GM12878 (cell line): ENCODE measurements around the gene RAB6B. TPM values are rescaled to one million over a fixed set of nuclear protein-coding genes. Genes with fewer than 3 reads are reported as not detected.

ENCODE experiments used
- ATAC-seq: fragments of 200-7000 bp; cut with Tn5 transposase; 3 replicates; pipeline ENCODE4 v1.9.1; 2020; ENCODE audit warnings: mild to moderate bottlenecking, moderate library complexity
- BruUV-seq: library from RNA; stranded (reverse); fragments of 400-500 nt; replicated peaks from 2 replicates; lab custom pipeline; 2021; lab: Mats Ljungman, UMichigan
- CTCF ChIA-PET: fragments of 300-600 bp; sonication (Branson Sonifier 250); formaldehyde crosslinking; extraction: SDS; loops from one replicate; lab custom pipeline; 2021; ENCODE audit warnings: inconsistent platforms; lab: Yijun Ruan, JAX
- POLR2A ChIA-PET: fragments of 350-600 bp; formaldehyde crosslinking; extraction: SDS; loops from one replicate; lab custom pipeline; 2021; ENCODE audit warnings: inconsistent platforms; lab: Charles Lee
- RAD21 ChIA-PET: fragments of 300-600 bp; sonication (Branson Sonifier 250); formaldehyde crosslinking; loops from one replicate; lab custom pipeline; 2023; ENCODE audit warnings: antibody characterized with exemption; ENCODE audit not compliant: unreplicated experiment; lab: Charles Lee
- SMC1A ChIA-PET: fragments of 300-600 bp; sonication (Branson Sonifier 250); formaldehyde crosslinking; loops from one replicate; lab custom pipeline; 2023; ENCODE audit not compliant: unreplicated experiment, uncharacterized antibody; lab: Charles Lee
- DNase-seq: peaks from one replicate; pipeline ENCODE4 v3.0.0-alpha.2; 2011; ENCODE audit warnings: low read depth, low spot score
- FAIRE-seq: peaks from 3 replicates; lab custom pipeline; 2011; peaks lifted over from hg19 to GRCh38; lab: Jason Lieb, UNC
- H2AFZ ChIP-seq: 2 replicates; pipeline ENCODE4 v1.6.0; 2011; ENCODE audit warnings: low read depth, low read length, control low read depth; ENCODE audit not compliant: control insufficient read depth
- H3K27ac ChIP-seq: 2 replicates; pipeline ENCODE4 v1.5.1; 2011; ENCODE audit warnings: control low read depth; ENCODE audit not compliant: control insufficient read depth, insufficient read depth
- H3K27me3 ChIP-seq, 2 experiments: replicated peaks in 1 of 2; 2 replicates each; pipeline versions ENCODE4 v1.6.0 to v1.6.1; 2011; ENCODE audit warnings: low read length in 1 of 2; ENCODE audit not compliant: control insufficient read depth in 2 of 2, insufficient read depth in 2 of 2
- H3K36me3 ChIP-seq, 2 experiments: 2 replicates each; pipeline ENCODE4 v1.5.1; 2011; ENCODE audit warnings: low read length in 1 of 2; ENCODE audit not compliant: control insufficient read depth in 2 of 2, insufficient read depth in 2 of 2
- H3K4me1 ChIP-seq: 2 replicates; pipeline ENCODE4 v1.6.1; 2011; ENCODE audit warnings: mild to moderate bottlenecking, low read length, moderate library complexity, mixed read lengths; ENCODE audit not compliant: control insufficient read depth, insufficient read depth
- H3K4me2 ChIP-seq: 2 replicates; pipeline ENCODE4 v1.6.0; 2011; ENCODE audit warnings: control low read depth; ENCODE audit not compliant: control insufficient read depth, insufficient read depth
- H3K4me3 ChIP-seq: fragments of 200-600 bp; sonication (generic); 2 replicates; pipeline ENCODE4 v1.5.1; 2016
- H3K79me2 ChIP-seq: 2 replicates; pipeline ENCODE4 v1.6.0; 2011; ENCODE audit warnings: low read length; ENCODE audit not compliant: control insufficient read depth, insufficient read depth
- H3K9ac ChIP-seq: 2 replicates; pipeline ENCODE4 v1.8.0; 2011; ENCODE audit warnings: low read length, control low read depth, mixed read lengths; ENCODE audit not compliant: control insufficient read depth, insufficient read depth
- H3K9me3 ChIP-seq: replicated peaks from 3 replicates; pipeline ENCODE4 v1.5.1; 2011; ENCODE audit warnings: mild to moderate bottlenecking, low read length; ENCODE audit not compliant: control insufficient read depth, insufficient read depth
- H4K20me1 ChIP-seq: 2 replicates; pipeline ENCODE4 v1.6.0; 2011; ENCODE audit not compliant: control insufficient read depth, insufficient read depth
- DPF2 ChIP-seq: fragments of 450-650 bp; IDR thresholded peaks from 2 replicates; pipeline ENCODE4 v1.6.1; 2017; ENCODE audit warnings: mild to moderate bottlenecking
- E2F4 ChIP-seq: IDR thresholded peaks from 2 replicates; pipeline ENCODE4 v1.6.1; 2012; ENCODE audit warnings: low read depth, low read length, improper control_type of control experiment
- HDGF ChIP-seq: fragments of 450-650 bp; IDR thresholded peaks from 2 replicates; pipeline ENCODE4 v1.6.1; 2016; ENCODE audit warnings: antibody characterized with exemption
- IKZF1 ChIP-seq: fragments of 450-650 bp; conservative IDR thresholded peaks from 2 replicates; pipeline ENCODE4 v1.6.1; 2017; ENCODE audit warnings: antibody characterized with exemption, mild to moderate bottlenecking
- IKZF2 ChIP-seq, 2 experiments: fragments of 450-650 bp; IDR thresholded peaks; 2 replicates each; pipeline ENCODE4 v1.6.1; 2017; ENCODE audit warnings: mild to moderate bottlenecking in 2 of 2, moderate library complexity in 2 of 2
- IRF5 ChIP-seq: fragments of 450-650 bp; IDR thresholded peaks from 2 replicates; pipeline ENCODE4 v1.6.1; 2017; ENCODE audit warnings: borderline replicate concordance
- NFIC ChIP-seq: IDR thresholded peaks from 2 replicates; pipeline ENCODE4 v1.6.1; 2012; ENCODE audit warnings: low read depth, mild to moderate bottlenecking, inconsistent platforms, low read length, moderate library complexity
- RAD51 ChIP-seq: fragments of 450-650 bp; IDR thresholded peaks from 2 replicates; pipeline ENCODE4 v1.6.1; 2016; ENCODE audit warnings: moderate library complexity, mild to moderate bottlenecking, inconsistent platforms
- RELB ChIP-seq: fragments of 450-650 bp; IDR thresholded peaks from 2 replicates; pipeline ENCODE4 v1.6.1; 2017; ENCODE audit warnings: low read depth, mild to moderate bottlenecking, moderate library complexity
- WGBS: methylation state at CpG from one replicate; pipeline ENCODE4 v1.1.6; 2016; ENCODE audit warnings: low lambda C conversion rate; ENCODE audit not compliant: insufficient replicate concordance, insufficient coverage; ENCODE audit errors: missing lambda C conversion rate; 5-methylcytosine and 5-hydroxymethylcytosine counted together
- in situ Hi-C: fragments of 300-500 bp; cut with MboI; formaldehyde crosslinking; loops from 9 replicates; pipeline ENCODE4 v1.14.3; 2018; ENCODE audit warnings: mixed read lengths
- intact Hi-C: fragments of 100-400 bp; cut with micrococcal nuclease; formaldehyde crosslinking; loops from one replicate; pipeline ENCODE4 v1.14.2; 2022; ENCODE audit not compliant: unreplicated experiment
- polyA plus RNA-seq, 11 experiments: library from polyadenylated mRNA; depleted of rRNA in 4 of 11; unstranded in 6 of 11; stranded (reverse) in 5 of 11; fragments of >200 nt; fragmentation: Nextera tagmentation in 4 of 11; fragmentation: Illumina TruSeq in 1 of 11; extraction: Ambion mirVana in 4 of 11; extraction: Trizol in 1 of 11; gene quantifications; 1 replicate in 1 of 11; 2 replicates in 10 of 11; pipeline versions ENCODE4 v1.2.1 to v1.2.3, GENCODE V29; 2011 to 2016; ENCODE audit warnings: inconsistent platforms in 2 of 11, missing spikeins in 2 of 11, low read depth in 1 of 11
- total RNA-seq, 4 experiments: library from RNA; depleted of rRNA in 3 of 4; stranded (reverse); fragments of >200 nt in 3 of 4; fragmentation: Illumina TruSeq in 1 of 4; extraction: Trizol in 1 of 4; gene quantifications; 2 replicates each; pipeline versions ENCODE4 v1.2.1 to v1.2.3, GENCODE V29; 2013 to 2021
- TF ChIP-seq, protein P1 (sequence below): fragments of 450-650 bp; IDR thresholded peaks from 2 replicates; pipeline ENCODE4 v1.6.1; 2016; ENCODE audit warnings: mild to moderate bottlenecking
- TF ChIP-seq, protein P2 (sequence below): fragments of 450-650 bp; IDR thresholded peaks from 2 replicates; pipeline ENCODE4 v1.6.1; 2017; ENCODE audit warnings: mild to moderate bottlenecking, moderate library complexity
- TF ChIP-seq, protein P3 (sequence below): fragments of 450-650 bp; IDR thresholded peaks from 2 replicates; pipeline ENCODE4 v1.6.1; 2014; ENCODE audit warnings: mild to moderate bottlenecking

RAB6B gene
- total and polyA plus RNA-seq, 10 of the 15 experiments (the other 5 are each of a cell fraction or from before 2014, with no cell fraction given), result 0.01 to 0.16 (median 0.04) TPM; not detected in 5

GRCh38 chr3:133863911-133864310 lies 31.8 kb downstream of the RAB6B start (continued):
- TF ChIP-seq IRF5, result no peak
- TF ChIP-seq IKZF1, result no peak
- TF ChIP-seq, protein P1, sequence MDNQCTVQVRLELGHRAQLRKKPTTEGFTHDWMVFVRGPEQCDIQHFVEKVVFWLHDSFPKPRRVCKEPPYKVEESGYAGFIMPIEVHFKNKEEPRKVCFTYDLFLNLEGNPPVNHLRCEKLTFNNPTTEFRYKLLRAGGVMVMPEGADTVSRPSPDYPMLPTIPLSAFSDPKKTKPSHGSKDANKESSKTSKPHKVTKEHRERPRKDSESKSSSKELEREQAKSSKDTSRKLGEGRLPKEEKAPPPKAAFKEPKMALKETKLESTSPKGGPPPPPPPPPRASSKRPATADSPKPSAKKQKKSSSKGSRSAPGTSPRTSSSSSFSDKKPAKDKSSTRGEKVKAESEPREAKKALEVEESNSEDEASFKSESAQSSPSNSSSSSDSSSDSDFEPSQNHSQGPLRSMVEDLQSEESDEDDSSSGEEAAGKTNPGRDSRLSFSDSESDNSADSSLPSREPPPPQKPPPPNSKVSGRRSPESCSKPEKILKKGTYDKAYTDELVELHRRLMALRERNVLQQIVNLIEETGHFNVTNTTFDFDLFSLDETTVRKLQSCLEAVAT, result no peak
- TF ChIP-seq IKZF2 (IDR thresholded peaks at IDR 0.05), result no peak

DNA sequence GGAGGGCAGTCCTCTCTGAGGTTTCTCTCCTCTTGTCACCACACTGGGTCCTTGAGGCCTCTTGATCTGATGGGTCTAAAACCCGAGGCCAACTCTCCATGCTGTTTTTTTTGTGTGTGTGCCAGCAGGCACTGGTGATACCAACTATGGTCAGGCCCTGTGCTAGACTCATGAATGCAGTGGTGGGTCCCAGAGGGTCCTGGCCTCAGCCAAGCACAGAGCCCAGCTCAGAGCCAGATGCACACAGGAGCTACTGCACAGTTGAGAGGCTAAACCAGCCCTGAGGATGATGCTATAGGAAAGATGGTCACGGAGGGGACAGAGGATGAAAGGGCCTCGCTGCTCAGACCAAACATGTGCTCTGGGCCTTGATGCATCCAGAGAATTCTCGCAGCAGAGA lies 33.5 kb downstream of the RAB6B start:
- no peak overlapping the region for H3K4me3 ChIP-seq
- no peaks in the 10 kb centered on the region for H4K20me1 ChIP-seq
- FAIRE-seq (no peak), DNase-seq (no peak), ATAC-seq (no peak)
- ChIA-PET RAD21 (no interaction called here), POLR2A (no interaction called here), CTCF (no interaction called here), SMC1A (interaction anchor here (0.7 kb wide), 1 partner anchor 171 kb away, joined by 3 read pairs; no protein-coding TSS in a partner anchor)
- no peak overlapping the region for H3K27ac ChIP-seq
- in situ Hi-C loops, result no loop called here
- H3K27me3 ChIP-seq, result no peaks in the 10 kb centered on the region; a peak in 2 of 4 replicates
- intact Hi-C loops, result no loop called here
- no peaks in the 10 kb centered on the region for H3K36me3 ChIP-seq
- no TSS peak for BruUV-seq
- H3K79me2 ChIP-seq, result no peaks in the 10 kb centered on the region
- H3K4me2 ChIP-seq, result no peak overlapping the region
- H3K9me3 ChIP-seq, result no peaks in the 10 kb centered on the region
- no peaks in the 10 kb centered on the region for H3K4me1 ChIP-seq
- WGBS, result 19% methylated on average over 4 of the region's 4 CpGs
- H2AFZ ChIP-seq, result no peak overlapping the region
- no peak overlapping the region for H3K9ac ChIP-seq
- TF ChIP-seq RELB (no peak), E2F4 (no peak), RAD51 (no peak), DPF2 (no peak), HDGF (no peak), NFIC (no peak)
- TF ChIP-seq, protein P2, sequence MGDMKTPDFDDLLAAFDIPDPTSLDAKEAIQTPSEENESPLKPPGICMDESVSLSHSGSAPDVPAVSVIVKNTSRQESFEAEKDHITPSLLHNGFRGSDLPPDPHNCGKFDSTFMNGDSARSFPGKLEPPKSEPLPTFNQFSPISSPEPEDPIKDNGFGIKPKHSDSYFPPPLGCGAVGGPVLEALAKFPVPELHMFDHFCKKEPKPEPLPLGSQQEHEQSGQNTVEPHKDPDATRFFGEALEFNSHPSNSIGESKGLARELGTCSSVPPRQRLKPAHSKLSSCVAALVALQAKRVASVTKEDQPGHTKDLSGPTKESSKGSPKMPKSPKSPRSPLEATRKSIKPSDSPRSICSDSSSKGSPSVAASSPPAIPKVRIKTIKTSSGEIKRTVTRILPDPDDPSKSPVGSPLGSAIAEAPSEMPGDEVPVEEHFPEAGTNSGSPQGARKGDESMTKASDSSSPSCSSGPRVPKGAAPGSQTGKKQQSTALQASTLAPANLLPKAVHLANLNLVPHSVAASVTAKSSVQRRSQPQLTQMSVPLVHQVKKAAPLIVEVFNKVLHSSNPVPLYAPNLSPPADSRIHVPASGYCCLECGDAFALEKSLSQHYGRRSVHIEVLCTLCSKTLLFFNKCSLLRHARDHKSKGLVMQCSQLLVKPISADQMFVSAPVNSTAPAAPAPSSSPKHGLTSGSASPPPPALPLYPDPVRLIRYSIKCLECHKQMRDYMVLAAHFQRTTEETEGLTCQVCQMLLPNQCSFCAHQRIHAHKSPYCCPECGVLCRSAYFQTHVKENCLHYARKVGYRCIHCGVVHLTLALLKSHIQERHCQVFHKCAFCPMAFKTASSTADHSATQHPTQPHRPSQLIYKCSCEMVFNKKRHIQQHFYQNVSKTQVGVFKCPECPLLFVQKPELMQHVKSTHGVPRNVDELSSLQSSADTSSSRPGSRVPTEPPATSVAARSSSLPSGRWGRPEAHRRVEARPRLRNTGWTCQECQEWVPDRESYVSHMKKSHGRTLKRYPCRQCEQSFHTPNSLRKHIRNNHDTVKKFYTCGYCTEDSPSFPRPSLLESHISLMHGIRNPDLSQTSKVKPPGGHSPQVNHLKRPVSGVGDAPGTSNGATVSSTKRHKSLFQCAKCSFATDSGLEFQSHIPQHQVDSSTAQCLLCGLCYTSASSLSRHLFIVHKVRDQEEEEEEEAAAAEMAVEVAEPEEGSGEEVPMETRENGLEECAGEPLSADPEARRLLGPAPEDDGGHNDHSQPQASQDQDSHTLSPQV, result no peak
- TF ChIP-seq, protein P3, sequence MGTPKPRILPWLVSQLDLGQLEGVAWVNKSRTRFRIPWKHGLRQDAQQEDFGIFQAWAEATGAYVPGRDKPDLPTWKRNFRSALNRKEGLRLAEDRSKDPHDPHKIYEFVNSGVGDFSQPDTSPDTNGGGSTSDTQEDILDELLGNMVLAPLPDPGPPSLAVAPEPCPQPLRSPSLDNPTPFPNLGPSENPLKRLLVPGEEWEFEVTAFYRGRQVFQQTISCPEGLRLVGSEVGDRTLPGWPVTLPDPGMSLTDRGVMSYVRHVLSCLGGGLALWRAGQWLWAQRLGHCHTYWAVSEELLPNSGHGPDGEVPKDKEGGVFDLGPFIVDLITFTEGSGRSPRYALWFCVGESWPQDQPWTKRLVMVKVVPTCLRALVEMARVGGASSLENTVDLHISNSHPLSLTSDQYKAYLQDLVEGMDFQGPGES, result no peak
